HG02938 (cell line): ENCODE data around the gene TRPM2.

Experiments
- ATAC-seq: cut with Tn5 transposase; IDR thresholded peaks from one replicate; pipeline ENCODE4 v1.9.1; 2021; ENCODE audit warnings: mild to moderate bottlenecking, moderate library complexity; ENCODE audit not compliant: unreplicated experiment

TRPM2 gene

GRCh38 chr21:44321846-44322450 lies 31.5 kb upstream of the TRPM2 start:
- no peak for ATAC-seq

- ATAC-seq: no peak
These were observed 30.6 kb upstream of the TRPM2 start for GRCh38 chr21:44322621-44323325.

DNA sequence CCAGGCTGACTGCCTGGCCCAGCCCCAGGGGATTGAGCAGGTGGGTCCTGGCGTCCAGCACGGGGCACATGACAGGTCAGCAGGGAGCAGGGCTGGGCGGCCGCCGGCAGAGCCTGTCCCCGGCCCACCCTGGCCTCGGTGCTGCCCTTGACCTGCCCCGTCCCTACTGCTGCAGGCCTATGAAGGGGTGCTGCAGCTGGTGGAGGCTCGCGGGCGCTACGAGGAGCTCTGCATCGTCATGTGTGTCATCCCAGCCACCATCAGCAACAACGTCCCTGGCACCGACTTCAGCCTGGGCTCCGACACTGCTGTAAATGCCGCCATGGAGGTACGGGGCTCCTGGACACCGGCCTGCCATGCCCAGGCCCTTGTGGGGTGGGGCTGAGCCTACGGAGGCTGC lies 29.8 kb upstream of the TRPM2 start:
- ATAC-seq: no peak

DNA sequence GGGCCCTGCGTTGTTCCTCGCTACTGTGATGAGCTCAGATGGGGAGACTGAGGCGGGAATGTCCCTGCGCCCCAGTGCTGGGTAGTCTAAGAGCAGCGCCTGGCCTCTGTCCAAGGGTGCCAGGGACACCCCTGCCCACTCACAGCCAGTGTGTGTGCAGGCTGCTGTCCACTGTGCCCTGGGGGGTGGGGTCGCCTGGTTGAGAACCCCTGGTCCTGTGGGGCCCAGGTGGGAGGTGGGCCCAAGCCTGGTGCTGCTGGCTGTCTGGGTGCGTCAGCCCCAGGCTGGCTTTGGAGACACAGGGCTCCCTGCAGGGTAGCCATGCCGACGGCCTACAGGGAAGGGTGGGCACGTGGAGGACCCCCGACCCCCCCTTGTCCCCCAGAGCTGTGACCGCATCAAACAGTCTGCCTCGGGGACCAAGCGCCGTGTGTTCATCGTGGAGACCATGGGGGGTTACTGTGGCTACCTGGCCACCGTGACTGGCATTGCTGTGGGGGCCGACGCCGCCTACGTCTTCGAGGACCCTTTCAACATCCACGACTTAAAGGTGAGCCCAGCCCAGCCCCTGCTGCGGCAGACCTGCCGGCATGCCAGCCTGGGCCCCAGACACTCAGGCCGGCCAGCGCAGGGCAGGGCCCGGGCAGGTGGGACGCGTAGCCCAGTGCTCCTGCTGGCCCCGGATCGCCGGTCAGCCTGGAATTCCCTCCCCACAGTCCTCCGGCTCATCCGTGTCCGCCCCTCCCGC lies 29.1 kb upstream of the TRPM2 start:
- ATAC-seq: no peak

DNA sequence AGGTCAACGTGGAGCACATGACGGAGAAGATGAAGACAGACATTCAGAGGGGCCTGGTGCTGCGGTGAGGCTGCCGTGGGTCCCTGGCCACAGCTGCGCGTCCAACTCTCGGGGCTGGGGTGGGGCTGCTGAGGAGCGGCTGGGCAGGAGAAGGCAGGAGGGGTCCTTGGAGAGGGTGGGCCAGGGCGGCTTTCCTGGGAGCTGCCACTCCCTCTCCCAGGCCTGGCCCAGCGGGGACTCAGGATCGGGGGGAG lies 28.6 kb upstream of the TRPM2 start:
- no peak for ATAC-seq

DNA sequence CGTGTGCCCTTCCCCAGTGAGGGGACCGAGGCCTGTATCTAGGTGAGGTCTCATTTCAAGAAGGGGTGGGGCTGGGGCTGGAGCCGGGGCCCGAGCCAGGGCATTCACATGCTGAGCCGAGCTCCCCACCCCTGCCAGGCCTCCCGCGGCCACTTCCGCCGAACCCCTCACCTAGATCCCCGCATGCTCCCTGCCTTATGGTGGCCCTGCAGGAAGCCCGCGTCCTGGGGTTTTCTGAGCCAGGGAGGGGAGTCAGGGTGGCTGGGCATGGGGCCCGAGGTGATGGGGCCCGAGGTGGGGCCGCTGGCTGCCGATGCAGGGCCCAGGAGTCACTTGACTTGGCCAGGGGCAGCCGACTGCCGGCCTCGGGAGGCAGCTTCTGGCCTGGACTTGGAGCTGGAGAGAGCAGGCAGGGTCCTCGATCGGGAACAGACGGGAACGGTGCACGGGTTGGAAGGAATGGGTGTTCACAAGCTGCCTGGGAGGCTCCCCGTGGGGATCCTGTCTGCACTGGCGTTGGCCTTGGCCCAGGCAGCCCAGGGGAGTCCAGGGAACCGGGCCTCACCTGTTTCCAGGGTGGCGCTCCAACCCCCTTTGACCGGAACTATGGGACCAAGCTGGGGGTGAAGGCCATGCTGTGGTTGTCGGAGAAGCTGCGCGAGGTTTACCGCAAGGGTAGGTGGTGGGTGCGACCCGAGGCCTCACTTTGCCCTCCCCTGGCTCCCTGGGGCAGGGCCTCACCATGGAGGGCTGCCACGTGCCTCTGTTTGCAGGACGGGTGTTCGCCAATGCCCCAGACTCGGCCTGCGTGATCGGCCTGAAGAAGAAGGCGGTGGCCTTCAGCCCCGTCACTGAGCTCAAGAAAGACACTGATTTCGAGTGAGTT lies 27.8 kb upstream of the TRPM2 start:
- ATAC-seq: no peak

- no peak for ATAC-seq
These were observed 27.2 kb upstream of the TRPM2 start for GRCh38 chr21:44326272-44326647.

GRCh38 chr21:44326716-44327602 lies 26.5 kb upstream of the TRPM2 start:
- ATAC-seq: no peak

- no peak for ATAC-seq
These were observed 25.8 kb upstream of the TRPM2 start for GRCh38 chr21:44327603-44327974.

GRCh38 chr21:44328242-44328895 lies 25.1 kb upstream of the TRPM2 start:
- ATAC-seq: no peak

DNA sequence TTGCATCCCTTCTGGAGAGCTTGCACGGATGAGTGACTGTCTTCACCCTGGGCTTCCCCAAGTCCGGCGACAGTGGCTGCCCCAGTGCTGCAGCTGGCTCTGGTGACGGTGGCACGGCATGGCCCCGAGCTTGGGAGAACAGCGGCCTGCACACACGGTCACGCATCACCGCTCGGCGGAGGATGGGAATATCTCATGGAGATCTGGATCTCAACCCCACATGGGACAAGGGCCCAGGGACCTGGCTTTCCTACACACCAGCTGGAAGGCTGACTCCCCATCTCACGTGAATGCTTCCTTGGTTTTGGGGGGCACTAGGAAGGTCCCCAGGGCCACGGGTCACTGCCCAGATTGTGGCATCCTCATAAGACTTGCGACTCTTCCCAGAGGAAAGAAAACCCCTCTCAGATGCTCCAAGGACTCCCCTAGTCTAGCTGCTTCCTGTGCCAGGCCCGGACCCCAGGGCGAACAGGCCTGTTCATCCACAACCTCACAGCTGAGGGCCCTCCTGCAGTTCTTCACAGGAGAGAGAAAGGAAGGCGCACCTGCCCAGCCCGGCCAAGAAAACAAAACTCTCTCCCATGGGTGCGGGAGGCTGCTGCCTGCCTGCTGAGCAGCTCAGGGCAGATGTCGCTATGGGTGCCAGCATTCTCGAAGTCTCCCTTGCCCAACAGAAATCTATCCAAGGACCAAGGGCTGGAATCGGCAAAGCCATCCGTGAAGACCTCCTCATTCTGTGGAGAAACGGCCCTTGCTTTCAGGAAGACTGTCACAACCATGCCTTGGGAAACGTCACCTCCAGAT lies 24.1 kb upstream of the TRPM2 start:
- no peak for ATAC-seq

DNA sequence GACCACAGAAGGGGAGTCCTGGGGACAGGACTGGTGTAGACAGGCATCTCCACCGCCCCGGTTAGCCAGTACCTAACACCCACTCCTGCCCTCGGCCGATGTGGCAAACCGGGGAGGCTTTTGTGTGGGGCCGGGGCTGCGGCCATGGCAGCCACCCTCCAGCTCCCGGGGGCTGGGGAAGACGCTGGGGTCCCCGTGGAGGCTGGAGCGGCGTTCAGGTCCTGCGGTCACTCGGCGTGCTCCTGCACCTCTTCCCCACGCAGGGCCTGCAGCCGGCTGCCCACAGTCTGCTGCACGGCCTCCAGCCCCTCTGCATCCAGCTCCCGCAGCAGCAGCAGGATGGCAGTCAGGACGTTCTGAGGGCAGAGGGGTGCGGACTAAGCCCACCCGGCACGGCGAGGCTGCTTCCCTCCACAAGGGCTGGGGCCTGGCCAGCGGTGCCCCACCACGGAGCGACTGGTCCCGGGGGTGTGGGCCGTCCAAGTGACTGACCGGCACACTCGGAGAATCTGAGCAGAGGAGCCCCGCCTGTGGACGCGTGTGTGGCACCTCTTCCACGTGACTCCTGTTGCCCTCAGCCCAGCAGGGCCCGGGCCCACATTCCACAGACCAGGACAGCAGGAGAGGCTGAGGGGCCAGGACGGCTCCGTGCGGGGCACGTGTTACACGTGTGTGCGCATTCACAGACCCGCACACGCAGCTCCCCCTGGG lies 23.3 kb upstream of the TRPM2 start:
- ATAC-seq: no peak

DNA sequence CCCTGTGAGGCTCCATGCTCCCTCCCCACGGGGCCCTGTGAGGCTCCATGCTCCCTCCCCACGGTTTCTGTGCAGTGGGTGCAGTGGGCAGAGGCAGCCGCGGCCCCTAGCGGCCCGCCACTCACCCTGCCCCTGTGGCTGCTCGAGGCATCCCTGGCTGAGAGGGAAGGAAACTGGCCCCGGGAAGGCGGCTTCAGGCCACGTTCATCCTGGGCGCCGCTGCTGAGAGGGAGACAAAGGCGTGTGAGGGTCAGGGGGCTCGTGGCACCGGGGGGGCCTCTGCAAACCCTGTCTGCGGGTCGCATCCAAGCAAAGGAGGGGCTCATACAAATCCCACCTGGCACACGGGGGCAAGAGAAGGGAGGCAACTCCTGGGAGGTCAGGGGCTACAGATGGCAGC lies 22.7 kb upstream of the TRPM2 start:
- no peak for ATAC-seq

DNA sequence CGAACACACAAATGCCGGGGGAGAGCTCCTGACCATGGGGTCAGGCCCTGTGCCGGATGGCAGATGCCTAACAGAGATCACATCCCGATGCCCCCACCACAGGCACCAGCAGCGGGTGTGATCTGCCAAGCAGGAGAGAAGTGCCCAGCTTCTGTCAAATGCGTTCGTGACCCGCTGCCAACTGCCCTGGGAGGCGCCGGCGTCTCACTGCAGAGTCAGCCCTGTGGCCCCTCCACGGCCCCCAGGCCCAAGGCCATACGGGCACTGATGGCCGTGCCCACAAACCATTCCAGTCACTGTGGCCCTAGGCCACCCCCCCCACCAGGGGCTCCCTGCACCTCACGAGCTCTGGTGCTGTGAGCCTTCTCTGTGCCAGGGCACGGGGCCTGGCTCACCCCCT lies 22.2 kb upstream of the TRPM2 start:
- no peak for ATAC-seq

- ATAC-seq: no peak
These were observed 21.6 kb upstream of the TRPM2 start for GRCh38 chr21:44331650-44332307.

DNA sequence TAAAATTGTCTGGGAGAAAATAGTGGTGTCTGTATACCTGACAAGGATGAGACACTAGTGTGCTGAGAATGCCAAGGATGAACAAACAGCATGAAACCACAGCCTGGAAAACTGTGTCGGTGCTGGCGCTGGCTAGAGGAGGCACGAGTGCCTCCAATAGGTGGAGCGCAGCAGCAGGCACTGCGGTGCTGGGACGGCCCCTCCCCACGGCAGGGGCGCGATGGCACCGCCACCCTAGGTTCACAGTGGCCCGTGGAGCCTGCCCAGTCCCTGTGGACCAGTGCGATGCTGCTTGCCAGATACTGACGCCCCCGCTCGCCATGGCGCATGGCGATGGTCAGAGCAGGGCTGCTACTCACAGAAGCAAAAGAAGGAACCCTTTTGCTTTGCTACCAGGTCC lies 21.0 kb upstream of the TRPM2 start:
- no peak for ATAC-seq

DNA sequence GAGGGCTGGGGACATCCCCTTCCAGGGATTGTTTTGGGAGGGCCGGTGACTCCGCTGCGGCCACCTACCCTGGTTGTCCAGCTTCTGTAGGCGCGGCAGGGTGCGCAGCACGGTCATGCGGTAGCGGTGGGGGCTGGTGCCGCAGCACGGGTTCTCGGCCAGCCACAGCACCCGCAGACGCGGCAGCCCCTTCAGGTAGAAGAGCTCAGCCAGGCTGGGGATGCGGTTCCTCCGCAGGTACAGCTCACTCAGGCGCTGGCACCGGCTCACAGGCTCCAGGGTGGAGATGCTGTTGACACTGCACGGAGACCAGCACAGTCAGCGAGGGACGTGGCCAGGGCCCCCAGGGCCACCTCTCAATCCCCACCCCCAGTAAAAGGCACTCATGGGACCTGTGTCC lies 20.5 kb upstream of the TRPM2 start:
- no peak for ATAC-seq
